ENCODE data around the gene RPL39. TPM values are rescaled to one million over a fixed set of nuclear protein-coding genes. Genes with fewer than 3 reads are reported as not detected.

RPL39 gene
- total and polyA plus RNA-seq, 2 of the 8 experiments (the other 6 are each of a cell fraction or from before 2014, with no cell fraction given) = 1,942 to 2,394 TPM

- Histone ChIP-seq H3K4me1 (replicated peaks in 1 of 4; ENCODE audit: control insufficient read depth in 3 of 4, insufficient read depth in 4 of 4, low read length in 3 of 4) (no peaks in the 10 kb centered on the region), H2BK12ac (ENCODE audit: low read depth, low read length) (no peak overlapping the region), H4K91ac (replicated peaks; ENCODE audit: insufficient read length, low read length) (no peak overlapping the region), H2BK5ac (ENCODE audit: low read depth, low read length) (no peak overlapping the region), H2AK5ac (ENCODE audit: low read depth, low read length) (no peak overlapping the region), H3K79me1 (ENCODE audit: low read depth, low read length) (no peaks in the 10 kb centered on the region), H2BK15ac (ENCODE audit: low read length) (no peak overlapping the region), H3K4me2 (ENCODE audit: insufficient read depth in 1 of 2, low read depth in 2 of 2, low read length in 2 of 2) (no peak overlapping the region), H3K9ac (replicated peaks in 1 of 4; ENCODE audit: extremely low read depth in 1 of 4, low read depth in 3 of 4, low read length in 3 of 4) (no peak overlapping the region), H3K27ac (ENCODE audit: low read depth, low read length) (no peak overlapping the region), H3K4me3 (ENCODE audit: extremely low read depth in 1 of 4, insufficient read depth in 2 of 4, low read depth in 3 of 4, low read length in 4 of 4) (no peak overlapping the region), H3K23me2 (ENCODE audit: low read depth, low read length) (no peaks in the 10 kb centered on the region), H2AFZ (ENCODE audit: low read length) (no peak overlapping the region), H3K14ac (ENCODE audit: insufficient read length) (no peak overlapping the region), H4K8ac (ENCODE audit: extremely low read depth, insufficient read depth, low read length) (no peak overlapping the region), H3K9me3 (ENCODE audit: insufficient read depth in 2 of 2, low read depth in 1 of 2, low read length in 1 of 2) (no peaks in the 10 kb centered on the region), H3K4ac (replicated peaks; ENCODE audit: insufficient read length, low read depth, low read length) (no peak overlapping the region), H3K79me2 (ENCODE audit: control insufficient read depth in 1 of 2, insufficient read depth in 2 of 2, low read length in 2 of 2) (no peaks in the 10 kb centered on the region), H4K5ac (ENCODE audit: insufficient read length, low read depth, low read length) (no peak overlapping the region), H3K56ac (replicated peaks; ENCODE audit: insufficient read length, low read depth, low read length) (no peak overlapping the region), H3K23ac (ENCODE audit: insufficient read length) (no peak overlapping the region), H3K36me3 (ENCODE audit: control insufficient read depth in 2 of 4, insufficient read depth in 4 of 4, low read length in 3 of 4) (no peaks in the 10 kb centered on the region), H2BK120ac (replicated peaks; ENCODE audit: low read depth, low read length) (no peak overlapping the region), H2BK20ac (ENCODE audit: low read length) (no peak overlapping the region), H3K18ac (ENCODE audit: extremely low read depth, low read length) (no peak overlapping the region), H4K20me1 (replicated peaks in 1 of 2; ENCODE audit: control insufficient read depth in 1 of 2, insufficient read depth in 2 of 2, low read length in 2 of 2) (no peaks in the 10 kb centered on the region), H3K27me3 (replicated peaks in 1 of 4; ENCODE audit: control insufficient read depth in 3 of 4, extremely low read depth in 1 of 4, insufficient read depth in 3 of 4, low read length in 3 of 4) (no peaks in the 10 kb centered on the region)
- CTCF ChIA-PET (ENCODE audit: partially characterized antibody) = interaction anchor here (1.2 kb wide), 1 partner anchor 10 kb away, joined by 3 read pairs; no protein-coding TSS in a partner anchor
- POLR2A ChIA-PET (ENCODE audit: partially characterized antibody) = interaction anchor here (1.2 kb wide), 1 partner anchor 18 kb away, joined by 3 read pairs; the partner anchor contains the start of gene RPL39
- no peak for FAIRE-seq
- no peak for DNase-seq (ENCODE audit: low read depth in 1 of 2, low spot score in 2 of 2)
- WGBS, 2 experiments (ENCODE audit: extremely low coverage in 1 of 2, insufficient coverage in 1 of 2, insufficient read length in 1 of 2, insufficient replicate concordance in 2 of 2, low coverage in 1 of 2, low lambda C conversion rate in 2 of 2, missing lambda C conversion rate in 1 of 2) = 63% methylated on average over 1 of the region's 1 CpG; no CpG with 5 or more reads in 1 of the 2 experiments
- TF ChIP-seq PHF8 (conservative IDR thresholded peaks at IDR 0.05; ENCODE audit: low read depth, low read length) = no peak
- TF ChIP-seq EZH2 (IDR thresholded peaks at IDR 0.05; ENCODE audit: low read depth, low read length, severe bottlenecking) = no peak
Observed at GRCh38 chrX:119809185-119809666, 17.8 kb upstream of the RPL39 start.
